BJ (cell line): ENCODE results near the gene SPNS2. TPM values are rescaled to one million over a fixed set of nuclear protein-coding genes. Genes with fewer than 3 reads are reported as not detected.

Source experiments
- CTCF ChIA-PET: fragments of 350-600 bp; formaldehyde crosslinking; extraction: SDS; loops from one replicate; lab custom pipeline; 2021; ENCODE audit warnings: antibody characterized with exemption, inconsistent platforms; lab: Yijun Ruan, JAX
- POLR2A ChIA-PET: fragments of 300-600 bp; sonication (Branson Sonifier 250); formaldehyde crosslinking; extraction: SDS; loops from one replicate; lab custom pipeline; 2021; ENCODE audit warnings: antibody characterized with exemption; lab: Charles Lee
- DNase-seq: peaks from one replicate; pipeline ENCODE4 v3.0.0-alpha.2; 2011; ENCODE audit warnings: low read depth
- H3K27me3 ChIP-seq: 2 replicates; pipeline ENCODE4 v1.6.0; 2011; ENCODE audit warnings: low read length; ENCODE audit not compliant: control insufficient read depth, insufficient read depth
- H3K36me3 ChIP-seq: 2 replicates; pipeline ENCODE4 v1.5.1; 2011; ENCODE audit warnings: low read length; ENCODE audit not compliant: control insufficient read depth, insufficient read depth
- H3K4me3 ChIP-seq: 2 replicates; pipeline ENCODE4 v1.5.1; 2011; ENCODE audit warnings: low read depth, mild to moderate bottlenecking, control low read depth, low read length
- CTCF ChIP-seq: IDR thresholded peaks from 2 replicates; pipeline ENCODE4 v1.5.1; 2011; ENCODE audit warnings: low read depth, mild to moderate bottlenecking, control low read depth, inconsistent platforms, low read length, moderate library complexity; ENCODE audit not compliant: insufficient read depth
- polyA plus RNA-seq: library from polyadenylated mRNA; depleted of rRNA; stranded (reverse); fragments of >200 nt; gene quantifications from 2 replicates; pipeline ENCODE4 v1.2.3, GENCODE V29; 2011; rRNA removed

SPNS2 gene
- polyA plus RNA-seq, 1 experiment, result not detected

- ChIA-PET CTCF (interaction anchor here (0.8 to 4.7 kb wide), 3 partner anchors 13 to 37 kb away, joined by 3 to 37 read pairs (median 3); no protein-coding TSS in a partner anchor), POLR2A (no interaction called here)
- H3K27me3 ChIP-seq, result peaks cover 45% of the 10 kb centered on the region
- H3K4me3 ChIP-seq, result no peak overlapping the region
- no peak for DNase-seq
- no peak for TF ChIP-seq CTCF
- no peaks in the 10 kb centered on the region for H3K36me3 ChIP-seq
These were observed 88.5 kb downstream of the SPNS2 start for GRCh38 chr17:4587195-4587594.

GRCh38 chr17:4587803-4588202 lies 89.1 kb downstream of the SPNS2 start:
- ChIA-PET POLR2A (no interaction called here), CTCF (interaction anchor here (4.7 kb wide), 1 partner anchor 21 kb away, joined by 37 read pairs; no protein-coding TSS in a partner anchor)
- peaks cover 39% of the 10 kb centered on the region for H3K27me3 ChIP-seq
- H3K4me3 ChIP-seq, result no peak overlapping the region
- H3K36me3 ChIP-seq, result no peaks in the 10 kb centered on the region
- DNase-seq, result no peak
- no peak for TF ChIP-seq CTCF

GRCh38 chr17:4588391-4588790 lies 89.7 kb downstream of the SPNS2 start:
- DNase-seq, result no peak
- TF ChIP-seq CTCF, result no peak
- H3K4me3 ChIP-seq, result no peak overlapping the region
- ChIA-PET CTCF (interaction anchor here (4.7 kb wide), 1 partner anchor 22 kb away, joined by 37 read pairs; no protein-coding TSS in a partner anchor), POLR2A (no interaction called here)
- H3K27me3 ChIP-seq, result peaks cover 33% of the 10 kb centered on the region
- no peaks in the 10 kb centered on the region for H3K36me3 ChIP-seq

Other genes with a start within 250 kb of the SPNS2 start
- 27.0 and 43.5 TPM in 2 replicates for gene ANKFY1, start 234.9 kb upstream of the SPNS2 start, polyA plus RNA-seq
- 23.1 and 35.1 TPM in 2 replicates for gene UBE2G1, start 132.2 kb upstream of the SPNS2 start, polyA plus RNA-seq
- not detected in 2 replicates for gene SPNS3, start 64.9 kb upstream of the SPNS2 start, polyA plus RNA-seq
- gene MYBBP1A, start 56.5 kb downstream of the SPNS2 start, polyA plus RNA-seq, result 12.4 and 24.1 TPM in 2 replicates
- gene GGT6, start 61.7 kb downstream of the SPNS2 start, polyA plus RNA-seq, result not detected in 2 replicates
- gene SMTNL2, start 85.6 kb downstream of the SPNS2 start, polyA plus RNA-seq, result not detected in 2 replicates
- not detected in 2 replicates for gene ALOX15, start 142.8 kb downstream of the SPNS2 start, polyA plus RNA-seq
- gene PELP1, start 205.3 kb downstream of the SPNS2 start, polyA plus RNA-seq, result 5.1 and 13.9 TPM in 2 replicates
- gene ARRB2, start 211.8 kb downstream of the SPNS2 start, polyA plus RNA-seq, result 8.5 and 10.7 TPM in 2 replicates
- 27.5 and 31.2 TPM in 2 replicates for gene MED11, start 232.5 kb downstream of the SPNS2 start, polyA plus RNA-seq
- 0.13 TPM in 1 of 2 replicates, not detected in the other for gene ZMYND15, start 241.0 kb downstream of the SPNS2 start, polyA plus RNA-seq
- 2.2 and 3.3 TPM in 2 replicates for gene CXCL16, start 241.0 kb downstream of the SPNS2 start, polyA plus RNA-seq